Neural crest cell (in vitro differentiated cells): ENCODE measurements around the gene IQCE. TPM values are rescaled to one million over a fixed set of nuclear protein-coding genes. Genes with fewer than 3 reads are reported as not detected.

Experiments
- DNase-seq: peaks from one replicate; pipeline ENCODE4 v3.0.0; 2021; ENCODE audit warnings: low read depth, mixed read lengths, low spot score
- H3K27ac Mint-ChIP-seq: one replicate; pipeline ENCODE4 v1.8.0; 2021; ENCODE audit warnings: mild to moderate bottlenecking, mixed read lengths; ENCODE audit not compliant: unreplicated experiment
- H3K27me3 Mint-ChIP-seq: 2 replicates; pipeline ENCODE4 v1.8.0; 2021; ENCODE audit warnings: low read depth, mild to moderate bottlenecking, mixed read lengths
- H3K36me3 Mint-ChIP-seq: 2 replicates; pipeline ENCODE4 v1.8.0; 2021; ENCODE audit warnings: low read depth, mild to moderate bottlenecking, mixed read lengths
- H3K4me1 Mint-ChIP-seq: 2 replicates; pipeline ENCODE4 v1.8.0; 2021; ENCODE audit warnings: mixed read lengths
- H3K4me3 Mint-ChIP-seq: one replicate; pipeline ENCODE4 v1.8.0; 2021; ENCODE audit warnings: mild to moderate bottlenecking, mixed read lengths
- H3K9me3 Mint-ChIP-seq: 2 replicates; pipeline ENCODE4 v1.8.0; 2021; ENCODE audit warnings: mixed read lengths
- total RNA-seq: library from RNA; stranded (reverse); gene quantifications from 2 replicates; pipeline ENCODE4 v1.2.1, GENCODE V29; 2021
- TF ChIP-seq, protein P1 (sequence below): fragments of 200-600 bp; sonication (generic); conservative IDR thresholded peaks from 2 replicates; pipeline ENCODE4 v1.5.0; 2021; ENCODE audit warnings: antibody characterized with exemption, mild to moderate bottlenecking

Gene IQCE
- total RNA-seq, 1 donor from 2014 or later: 22.4 TPM

DNA sequence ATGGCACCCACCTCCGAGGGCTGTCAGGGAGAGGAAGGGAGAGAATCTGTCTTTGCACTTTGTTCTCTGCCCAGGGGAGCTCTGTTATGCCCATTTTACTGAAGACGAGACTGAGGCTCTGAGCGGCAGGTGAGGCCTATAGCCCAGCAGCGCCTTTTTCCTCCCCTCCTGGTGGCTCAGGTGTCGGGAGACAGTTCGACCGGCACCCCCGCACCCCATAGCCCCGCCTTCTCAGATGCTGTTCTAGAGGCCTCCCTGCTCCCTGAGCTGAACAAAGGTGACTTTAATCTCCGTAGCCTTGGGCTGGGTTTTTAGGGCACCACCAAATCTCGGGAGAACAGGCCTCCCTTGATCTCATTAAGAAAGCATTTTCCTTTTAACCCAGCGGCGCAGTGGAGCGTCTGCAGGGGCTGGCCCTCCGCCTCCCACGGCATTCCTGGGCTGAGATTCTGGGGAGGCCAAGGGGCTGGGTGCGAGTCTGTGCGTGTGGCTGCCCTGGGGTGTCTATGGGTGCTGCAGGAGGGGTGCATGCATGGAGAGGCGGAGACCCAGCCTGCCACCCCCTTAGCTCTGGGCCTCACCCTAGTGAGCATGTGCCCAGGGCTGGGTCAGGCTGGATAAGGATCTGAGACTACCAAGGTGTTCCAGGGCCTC, 35.9 kb upstream of the IQCE start:
- H3K4me1 Mint-ChIP-seq: peaks cover 44% of the 10 kb centered on the region
- no peaks in the 10 kb centered on the region for H3K36me3 Mint-ChIP-seq
- H3K27ac Mint-ChIP-seq: peak overlapping the region; percentile 45
- H3K9me3 Mint-ChIP-seq: no peaks in the 10 kb centered on the region
- H3K27me3 Mint-ChIP-seq: peaks cover 6% of the 10 kb centered on the region
- peak; percentile 35 for DNase-seq
- TF ChIP-seq, protein P1, sequence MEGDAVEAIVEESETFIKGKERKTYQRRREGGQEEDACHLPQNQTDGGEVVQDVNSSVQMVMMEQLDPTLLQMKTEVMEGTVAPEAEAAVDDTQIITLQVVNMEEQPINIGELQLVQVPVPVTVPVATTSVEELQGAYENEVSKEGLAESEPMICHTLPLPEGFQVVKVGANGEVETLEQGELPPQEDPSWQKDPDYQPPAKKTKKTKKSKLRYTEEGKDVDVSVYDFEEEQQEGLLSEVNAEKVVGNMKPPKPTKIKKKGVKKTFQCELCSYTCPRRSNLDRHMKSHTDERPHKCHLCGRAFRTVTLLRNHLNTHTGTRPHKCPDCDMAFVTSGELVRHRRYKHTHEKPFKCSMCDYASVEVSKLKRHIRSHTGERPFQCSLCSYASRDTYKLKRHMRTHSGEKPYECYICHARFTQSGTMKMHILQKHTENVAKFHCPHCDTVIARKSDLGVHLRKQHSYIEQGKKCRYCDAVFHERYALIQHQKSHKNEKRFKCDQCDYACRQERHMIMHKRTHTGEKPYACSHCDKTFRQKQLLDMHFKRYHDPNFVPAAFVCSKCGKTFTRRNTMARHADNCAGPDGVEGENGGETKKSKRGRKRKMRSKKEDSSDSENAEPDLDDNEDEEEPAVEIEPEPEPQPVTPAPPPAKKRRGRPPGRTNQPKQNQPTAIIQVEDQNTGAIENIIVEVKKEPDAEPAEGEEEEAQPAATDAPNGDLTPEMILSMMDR: no peak
- H3K4me3 Mint-ChIP-seq: peak overlapping the region; percentile 87

DNA sequence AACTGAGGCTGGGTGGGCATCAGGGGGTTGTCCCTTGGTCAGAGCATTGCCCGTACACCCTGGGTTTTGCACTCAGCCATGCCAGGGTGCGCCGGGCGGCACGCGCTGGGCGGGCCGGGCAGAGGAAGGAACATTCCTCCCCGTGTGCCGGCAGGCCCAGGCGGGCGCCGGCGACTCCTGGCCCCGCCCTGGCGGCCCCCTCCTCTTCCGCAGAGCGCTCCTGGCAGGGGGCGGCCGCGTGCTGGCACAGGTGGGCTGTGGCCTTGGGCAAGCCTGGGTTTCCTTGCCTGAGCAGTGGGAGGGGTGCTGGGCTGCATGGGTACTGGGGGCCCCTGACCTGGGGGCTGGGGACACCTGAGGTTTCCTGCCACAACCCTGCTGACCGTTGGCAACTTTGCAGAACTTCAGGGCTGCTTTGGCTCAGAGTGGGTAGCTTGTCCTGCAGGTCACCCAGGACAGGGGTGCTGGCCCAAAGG, 35.3 kb upstream of the IQCE start:
- H3K36me3 Mint-ChIP-seq: peaks cover 2% of the 10 kb centered on the region
- H3K27me3 Mint-ChIP-seq: peaks cover 4% of the 10 kb centered on the region
- H3K9me3 Mint-ChIP-seq: no peaks in the 10 kb centered on the region
- TF ChIP-seq, protein P1: no peak
- peak overlapping the region; percentile 87 for H3K4me3 Mint-ChIP-seq
- no peak for DNase-seq
- H3K27ac Mint-ChIP-seq: peak overlapping the region; percentile 81
- peaks cover 44% of the 10 kb centered on the region for H3K4me1 Mint-ChIP-seq

DNA sequence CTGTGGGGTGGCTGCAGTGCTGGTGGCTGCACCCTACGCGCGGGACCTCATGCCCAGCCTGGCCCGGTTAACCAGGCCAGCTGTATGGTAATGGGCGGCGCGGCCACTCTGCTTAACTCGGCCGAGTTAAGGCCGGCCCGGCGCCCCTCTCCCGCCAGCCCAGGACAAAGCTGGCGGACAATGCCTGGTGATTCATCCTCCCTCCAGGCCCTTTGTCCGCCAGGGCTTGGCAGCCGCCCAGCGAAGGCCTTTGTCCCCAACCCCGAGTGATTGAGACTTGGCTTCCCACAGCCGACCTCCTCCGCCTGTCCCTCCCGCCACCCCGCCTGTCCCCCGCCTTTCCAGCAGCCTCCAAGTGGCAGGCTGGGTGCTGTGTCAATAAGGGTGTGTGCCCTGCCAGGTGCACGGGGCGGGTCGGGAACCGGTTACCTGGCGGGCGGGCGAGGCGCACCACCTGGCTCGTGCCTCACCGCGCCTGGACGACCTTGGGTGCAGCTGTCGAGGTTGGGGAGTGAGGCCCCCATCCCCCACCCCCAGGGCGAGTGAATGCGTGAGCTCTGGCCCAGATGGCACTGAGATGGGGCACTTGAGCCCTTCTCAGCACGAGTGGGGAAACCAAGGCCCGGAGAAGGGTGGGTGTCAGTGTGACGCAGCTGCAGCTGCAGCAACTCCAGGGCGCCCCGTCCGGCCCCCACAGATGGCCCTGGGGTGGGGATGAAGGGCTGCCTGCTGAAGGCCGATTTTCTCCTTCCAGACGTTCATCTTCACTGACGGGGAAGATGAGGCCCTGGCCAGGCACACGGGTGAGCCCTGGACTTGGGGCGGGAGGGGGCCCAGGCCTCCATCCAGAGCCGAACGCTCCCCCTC, 34.6 kb upstream of the IQCE start:
- peaks cover 42% of the 10 kb centered on the region for H3K4me1 Mint-ChIP-seq
- DNase-seq: peak; percentile 67
- TF ChIP-seq, protein P1: no peak
- H3K9me3 Mint-ChIP-seq: no peaks in the 10 kb centered on the region
- H3K4me3 Mint-ChIP-seq: peak overlapping the region; percentile 87
- peaks cover 3% of the 10 kb centered on the region for H3K27me3 Mint-ChIP-seq
- H3K27ac Mint-ChIP-seq: peak overlapping the region; percentile 81
- H3K36me3 Mint-ChIP-seq: peaks cover 2% of the 10 kb centered on the region

DNA sequence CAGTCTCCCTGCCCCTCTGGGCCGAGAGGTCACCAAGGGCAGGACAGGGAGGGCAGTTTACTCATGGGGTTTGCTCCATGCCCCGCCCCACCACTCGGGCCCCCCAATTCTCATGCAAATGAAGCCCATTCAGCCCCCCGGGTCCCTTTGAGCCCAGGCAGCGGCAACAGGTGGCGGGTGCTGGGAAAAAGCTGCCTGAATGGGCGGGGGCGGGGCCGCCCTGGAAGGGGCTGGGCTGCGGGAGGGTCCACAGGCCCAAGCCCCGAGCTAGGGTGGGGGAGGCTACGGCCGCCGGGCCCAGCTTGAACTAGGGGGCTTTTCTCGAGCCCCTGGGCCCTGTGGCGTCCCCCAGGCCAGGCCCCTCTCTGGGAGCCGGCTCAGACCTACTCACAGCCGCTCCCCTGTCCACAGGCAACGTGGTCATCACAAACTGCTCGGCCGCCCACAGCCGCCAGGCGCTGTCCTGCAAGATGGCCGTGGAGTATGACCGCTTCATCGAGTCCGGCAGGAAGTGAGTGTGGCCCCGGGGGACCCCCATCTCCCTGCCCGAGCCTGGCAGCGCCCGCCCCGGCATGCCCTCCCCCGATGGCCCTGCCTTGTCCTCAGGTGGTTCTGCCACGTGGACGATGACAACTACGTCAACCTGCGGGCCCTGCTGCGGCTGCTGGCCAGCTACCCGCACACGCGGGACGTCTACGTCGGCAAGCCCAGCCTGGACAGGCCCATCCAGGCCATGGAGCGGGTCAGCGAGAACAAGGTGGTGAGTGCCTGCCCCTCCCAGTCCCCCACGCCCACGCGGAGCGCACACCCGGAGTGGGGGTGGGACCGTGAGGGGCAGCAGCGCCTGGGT, 33.7 kb upstream of the IQCE start:
- peaks cover 2% of the 10 kb centered on the region for H3K36me3 Mint-ChIP-seq
- no peaks in the 10 kb centered on the region for H3K9me3 Mint-ChIP-seq
- TF ChIP-seq, protein P1: no peak
- H3K4me1 Mint-ChIP-seq: peaks cover 42% of the 10 kb centered on the region
- peaks cover 3% of the 10 kb centered on the region for H3K27me3 Mint-ChIP-seq
- DNase-seq: peak; percentile 53
- no peak overlapping the region for H3K27ac Mint-ChIP-seq
- H3K4me3 Mint-ChIP-seq: peak overlapping the region; percentile 87
